Neural progenitor cell (in vitro differentiated cells): ENCODE measurements around the gene SLC15A1.

Source experiments
- EZH2 ChIP-seq: fragments of 200-600 bp; sonication (generic); IDR thresholded peaks from 2 replicates; pipeline ENCODE4 v1.6.1; 2017; ENCODE audit warnings: antibody characterized with exemption, mild to moderate bottlenecking, moderate library complexity
- TF ChIP-seq, protein P1 (sequence below): fragments of 200-600 bp; sonication (generic); IDR thresholded peaks from 2 replicates; pipeline ENCODE4 v1.5.1; 2017; ENCODE audit warnings: antibody characterized with exemption, mild to moderate bottlenecking

DNA sequence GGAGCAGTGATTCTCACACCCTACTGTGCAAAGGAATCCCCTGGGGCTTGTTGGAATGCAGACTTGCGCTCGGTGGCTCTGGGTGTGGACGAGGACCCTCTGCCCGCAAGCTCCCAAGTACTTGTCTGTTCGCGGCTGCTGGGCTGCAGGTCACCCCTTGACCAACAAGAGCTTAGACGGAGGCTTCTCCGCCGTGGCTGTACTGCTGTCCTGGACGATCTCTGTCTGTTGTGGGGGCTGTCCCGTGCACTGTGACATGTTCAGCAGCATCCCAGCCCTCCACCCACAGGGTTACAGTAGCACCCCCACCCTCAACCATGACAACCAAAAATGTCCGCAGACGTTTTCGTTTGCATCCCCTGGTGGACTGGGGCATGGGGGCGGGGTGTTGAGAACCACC is 22.9 kb upstream of the SLC15A1 start:
- TF ChIP-seq, protein P1, sequence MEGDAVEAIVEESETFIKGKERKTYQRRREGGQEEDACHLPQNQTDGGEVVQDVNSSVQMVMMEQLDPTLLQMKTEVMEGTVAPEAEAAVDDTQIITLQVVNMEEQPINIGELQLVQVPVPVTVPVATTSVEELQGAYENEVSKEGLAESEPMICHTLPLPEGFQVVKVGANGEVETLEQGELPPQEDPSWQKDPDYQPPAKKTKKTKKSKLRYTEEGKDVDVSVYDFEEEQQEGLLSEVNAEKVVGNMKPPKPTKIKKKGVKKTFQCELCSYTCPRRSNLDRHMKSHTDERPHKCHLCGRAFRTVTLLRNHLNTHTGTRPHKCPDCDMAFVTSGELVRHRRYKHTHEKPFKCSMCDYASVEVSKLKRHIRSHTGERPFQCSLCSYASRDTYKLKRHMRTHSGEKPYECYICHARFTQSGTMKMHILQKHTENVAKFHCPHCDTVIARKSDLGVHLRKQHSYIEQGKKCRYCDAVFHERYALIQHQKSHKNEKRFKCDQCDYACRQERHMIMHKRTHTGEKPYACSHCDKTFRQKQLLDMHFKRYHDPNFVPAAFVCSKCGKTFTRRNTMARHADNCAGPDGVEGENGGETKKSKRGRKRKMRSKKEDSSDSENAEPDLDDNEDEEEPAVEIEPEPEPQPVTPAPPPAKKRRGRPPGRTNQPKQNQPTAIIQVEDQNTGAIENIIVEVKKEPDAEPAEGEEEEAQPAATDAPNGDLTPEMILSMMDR, result no peak
- TF ChIP-seq EZH2, result no peak
